K562 (cell line): ENCODE data around the gene RNF151. TPM values are rescaled to one million over a fixed set of nuclear protein-coding genes. Genes with fewer than 3 reads are reported as not detected.
A peak's percentile ranks its signal among the peaks of the same experiment; 100 is the strongest.

Experiments
- ATAC-seq: fragments of 200-7000 bp; cut with Tn5 transposase; 3 replicates; pipeline ENCODE4 v1.9.1; 2020; ENCODE audit warnings: moderate library complexity
- BruUV-seq: library from RNA; stranded (reverse); fragments of 400-500 nt; replicated peaks from 2 replicates; lab custom pipeline; 2021; lab: Mats Ljungman, UMichigan
- CTCF ChIA-PET: fragments of 300-600 bp; formaldehyde crosslinking; extraction: SDS; loops from one replicate; lab custom pipeline; 2021; ENCODE audit warnings: low intra/inter-chr PET ratio; lab: Yijun Ruan, JAX
- POLR2A ChIA-PET: fragments of 300-600, 350-650 bp; sonication (Branson Sonifier 250); formaldehyde crosslinking; extraction: SDS; loops from one replicate; lab custom pipeline; 2021; ENCODE audit warnings: antibody characterized with exemption, inconsistent platforms; lab: Yijun Ruan, JAX
- DNase-seq, 4 experiments: peaks; one replicate each; pipeline versions ENCODE4 v3.0.0 to v3.0.0-alpha.2; 2011 to 2018; ENCODE audit warnings: low spot score in 3 of 4, mixed read lengths in 3 of 4; ENCODE audit errors: extremely low read depth in 1 of 4
- FAIRE-seq: peaks from 2 replicates; lab custom pipeline; 2011; peaks lifted over from hg19 to GRCh38; lab: Jason Lieb, UNC
- H2AFZ ChIP-seq: 2 replicates; pipeline ENCODE4 v1.6.0; 2011; ENCODE audit warnings: low read depth, low read length, control low read depth, inconsistent platforms
- H3K27ac ChIP-seq: fragments of 200-600 bp; 3 replicates; pipeline ENCODE4 v1.8.0; 2011; ENCODE audit warnings: low read depth, mild to moderate bottlenecking, control low read depth, inconsistent platforms, low read length, moderate library complexity, mixed read lengths; ENCODE audit errors: extremely low read depth
- H3K27me3 ChIP-seq, 2 experiments: fragments of 300-600 bp in 1 of 2; 2 replicates in 1 of 2; 3 replicates in 1 of 2; pipeline versions ENCODE4 v1.6.0 to v1.8.0; 2011; ENCODE audit warnings: inconsistent platforms in 2 of 2, low read length in 2 of 2, mild to moderate bottlenecking in 1 of 2, mixed read lengths in 1 of 2, moderate library complexity in 1 of 2; ENCODE audit not compliant: control insufficient read depth in 2 of 2, insufficient read depth in 2 of 2
- H3K36me3 ChIP-seq: fragments of 300-600 bp; 3 replicates; pipeline ENCODE4 v1.8.0; 2011; ENCODE audit warnings: mild to moderate bottlenecking, low read length, inconsistent platforms; ENCODE audit not compliant: control insufficient read depth, insufficient read depth
- H3K4me1 ChIP-seq, 2 experiments: fragments of 200-600 bp in 1 of 2; replicated peaks in 1 of 2; 2 replicates in 1 of 2; 3 replicates in 1 of 2; pipeline versions ENCODE4 v1.5.1 to v1.8.0; 2011; ENCODE audit warnings: inconsistent platforms in 2 of 2, low read length in 2 of 2, mild to moderate bottlenecking in 1 of 2, mixed read lengths in 1 of 2, moderate library complexity in 1 of 2; ENCODE audit not compliant: control insufficient read depth in 2 of 2, insufficient read depth in 2 of 2
- H3K4me2 ChIP-seq: 2 replicates; pipeline ENCODE4 v1.6.1; 2011; ENCODE audit warnings: low read length, control low read depth, inconsistent platforms, mixed read lengths; ENCODE audit not compliant: insufficient read depth
- H3K4me3 ChIP-seq: fragments of 200-600 bp; sonication (generic), shearing (Covaris generic); 2 replicates; pipeline ENCODE4 v1.5.1; 2016; ENCODE audit warnings: control low read depth, inconsistent platforms
- H3K79me2 ChIP-seq: fragments of 200-600 bp; 3 replicates; pipeline ENCODE4 v1.8.0; 2011; ENCODE audit warnings: low read length, inconsistent platforms; ENCODE audit not compliant: control insufficient read depth, insufficient read depth
- H3K9ac ChIP-seq, 2 experiments: 2 replicates each; pipeline versions ENCODE4 v1.6.0 to v1.6.1; 2011; ENCODE audit warnings: low read depth in 2 of 2, low read length in 2 of 2, control low read depth in 1 of 2, inconsistent platforms in 1 of 2, mild to moderate bottlenecking in 1 of 2, mixed read lengths in 1 of 2; ENCODE audit not compliant: insufficient read depth in 1 of 2
- H3K9me1 ChIP-seq: one replicate; pipeline ENCODE4 v1.6.0; 2011; ENCODE audit warnings: inconsistent platforms, mild to moderate bottlenecking, low read length, moderate library complexity; ENCODE audit not compliant: control insufficient read depth, insufficient read depth
- H3K9me3 ChIP-seq: replicated peaks from 2 replicates; pipeline ENCODE4 v1.5.1; 2011; ENCODE audit warnings: low read depth, low read length, inconsistent platforms; ENCODE audit not compliant: control insufficient read depth, insufficient read depth
- H4K20me1 ChIP-seq: replicated peaks from 2 replicates; pipeline ENCODE4 v1.6.1; 2011; ENCODE audit warnings: low read length, inconsistent platforms, mixed read lengths; ENCODE audit not compliant: control insufficient read depth, insufficient read depth
- ARID1B ChIP-seq: fragments of 450-650 bp; IDR thresholded peaks from 2 replicates; pipeline ENCODE4 v1.6.1; 2016; ENCODE audit warnings: antibody characterized with exemption, mild to moderate bottlenecking, inconsistent platforms
- ATF1 ChIP-seq, 2 experiments: fragments of 450-650 bp in 1 of 2; IDR thresholded peaks; 2 replicates each; pipeline ENCODE4 v1.6.1; 2016; ENCODE audit warnings: missing compliant biosample characterization in 1 of 2, missing genetic modification characterization in 1 of 2
- ATF2 ChIP-seq: sonication (generic); formaldehyde crosslinking; IDR thresholded peaks from 2 replicates; pipeline ENCODE4 v1.8.1; 2022; ENCODE audit warnings: missing genetic modification reagents
- CBX8 ChIP-seq: fragments of 200-600 bp; sonication (generic); IDR thresholded peaks from 2 replicates; pipeline ENCODE4 v1.6.1; 2012; ENCODE audit warnings: borderline replicate concordance, mixed run types, low read depth, mild to moderate bottlenecking, moderate library complexity, mixed read lengths, low read length, control low read depth, inconsistent platforms; ENCODE audit not compliant: poor library complexity, severe bottlenecking; ENCODE audit errors: extremely low read depth
- GMEB1 ChIP-seq: fragments of 250-450 bp; sonication (Bioruptor Pico); IDR thresholded peaks from 2 replicates; pipeline ENCODE4 v1.4.0; 2020; ENCODE audit warnings: mild to moderate bottlenecking
- KDM4B ChIP-seq, 2 experiments: fragments of 450-650 bp in 1 of 2; sonication (generic) in 1 of 2; IDR thresholded peaks; 2 replicates each; pipeline ENCODE4 v1.6.1; 2016 to 2017; ENCODE audit warnings: borderline replicate concordance in 2 of 2, antibody characterized with exemption in 1 of 2, low read depth in 1 of 2, mild to moderate bottlenecking in 1 of 2
- SRF ChIP-seq, 2 experiments: fragments of 250-450, 450-650 bp in 1 of 2; sonication (Bioruptor Pico) in 1 of 2; sonication (generic) in 1 of 2; formaldehyde crosslinking; IDR thresholded peaks; 2 replicates each; pipeline versions ENCODE4 v1.5.0 to v1.5.1; 2020 to 2022; ENCODE audit warnings: mild to moderate bottlenecking in 1 of 2, missing genetic modification reagents in 1 of 2
- ZNF395 ChIP-seq: fragments of 200-800 bp; sonication (Bioruptor generic); IDR thresholded peaks from 2 replicates; pipeline ENCODE4 v1.6.1; 2017; ENCODE audit warnings: missing genetic modification characterization, missing compliant biosample characterization
- WGBS: fragments of 100-300 bp; shearing (Covaris generic); methylation state at CpG from one replicate; pipeline ENCODE4 v1.1.6; 2016; ENCODE audit warnings: low coverage, mixed read lengths; ENCODE audit not compliant: insufficient coverage; ENCODE audit errors: missing lambda C conversion rate; 5-methylcytosine and 5-hydroxymethylcytosine counted together
- in situ Hi-C: fragments of 300-500 bp; cut with MboI; formaldehyde crosslinking; loops from 4 replicates; pipeline ENCODE4 v1.15.0; 2018; ENCODE audit warnings: inconsistent platforms, mixed read lengths
- intact Hi-C: fragments of 100-400 bp; cut with micrococcal nuclease; formaldehyde crosslinking; loops from 2 replicates; pipeline ENCODE4 v1.14.2; 2022
- polyA plus RNA-seq, 8 experiments: library from polyadenylated mRNA; depleted of rRNA in 4 of 8; stranded (reverse) in 5 of 8; unstranded in 3 of 8; fragments of >200 nt; fragmentation: Nextera tagmentation in 2 of 8; fragmentation: Illumina TruSeq in 1 of 8; extraction: Ambion mirVana in 2 of 8; extraction: Trizol in 1 of 8; gene quantifications; 2 replicates each; pipeline versions ENCODE4 v1.2.1 to v1.2.3, GENCODE V29; 2011 to 2014; ENCODE audit warnings: inconsistent platforms in 1 of 8, missing spikeins in 1 of 8
- total RNA-seq, 7 experiments: library from RNA; depleted of rRNA in 6 of 7; stranded (reverse); fragments of >200 nt in 6 of 7; fragmentation: Illumina TruSeq in 2 of 7; extraction: Trizol in 2 of 7; gene quantifications; 2 replicates each; pipeline versions ENCODE4 v1.2.1 to v1.2.3, GENCODE V29; 2011 to 2021; ENCODE audit warnings: low replicate concordance in 1 of 7

The RNF151 gene
- total and polyA plus RNA-seq, 9 of the 15 experiments (the other 6 are each of a cell fraction or from before 2014, with no cell fraction given), result not detected

GRCh38 chr16:1990351-1991134 is 23.9 kb downstream of the RNF151 start:
- H3K27me3 ChIP-seq, result no peaks in the 10 kb centered on the region
- ATAC-seq (peak; percentile 33), FAIRE-seq (no peak), DNase-seq (peak in 3 of 4 experiments; percentile 67 to 76 (median 70))
- ChIA-PET CTCF (no interaction called here), POLR2A (interaction anchor here (0.7 to 0.8 kb wide), 2 partner anchors 26 to 122 kb away, joined by 3 to 6 read pairs; partner anchors contain the start of gene RPS2)
- H3K4me1 ChIP-seq, result peaks cover 29 to 68% of the 10 kb centered on the region in 2 experiments
- H3K4me2 ChIP-seq, result peak overlapping the region; percentile 72
- H3K27ac ChIP-seq, result peak overlapping the region; percentile 76
- H2AFZ ChIP-seq, result peak overlapping the region; percentile 83
- H3K79me2 ChIP-seq, result peaks cover 30% of the 10 kb centered on the region
- in situ Hi-C loops, result no loop called here
- H3K36me3 ChIP-seq, result peaks cover 26% of the 10 kb centered on the region; the same call in 1 of the 3 replicates
- WGBS, result 53% methylated on average over 32 of the region's 50 CpGs
- peak overlapping the region; percentile 38 for H3K4me3 ChIP-seq
- no peaks in the 10 kb centered on the region for H3K9me3 ChIP-seq
- no peaks in the 10 kb centered on the region; the same call in 1 of the 2 replicates for H4K20me1 ChIP-seq
- intact Hi-C loops, result no loop called here
- BruUV-seq, result no TSS peak
- no peaks in the 10 kb centered on the region for H3K9me1 ChIP-seq
- H3K9ac ChIP-seq, result peak overlapping the region; percentile 63 to 87; a peak in 3 of 4 replicates
- TF ChIP-seq ATF1 (CRISPR knock-in tag; IDR thresholded peaks at IDR 0.05), result peak; percentile 39; the same call in 1 of the 2 replicates
- TF ChIP-seq ATF1 (tag; IDR thresholded peaks at IDR 0.05), result peak; percentile 36
- TF ChIP-seq ATF2, result peak; percentile 85; the same call in 1 of the 2 replicates
- TF ChIP-seq ARID1B, result peak; percentile 28; the same call in 1 of the 2 replicates
- 0 out of 4 replicates have a peak, but pooled peaks of 1 of the 2 experiments have one; percentile 30 for TF ChIP-seq KDM4B (IDR thresholded peaks at IDR 0.05; ENCODE audit: borderline replicate concordance in 2 of 2, low read depth in 1 of 2)
- 0 out of 2 replicates have a peak, but pooled peaks have one; percentile 1 for TF ChIP-seq ZNF395 (CRISPR knock-in tag)
- TF ChIP-seq CBX8, result no peak
- no peak for TF ChIP-seq GMEB1 (CRISPR knock-in tag)
- no peak for TF ChIP-seq SRF (CRISPR knock-in tag; IDR thresholded peaks at IDR 0.05)
